Chondrocyte (in vitro differentiated cells): ENCODE measurements around the gene TPST2. TPM values are rescaled to one million over a fixed set of nuclear protein-coding genes. Genes with fewer than 3 reads are reported as not detected.

ENCODE experiments used
- DNase-seq: peaks from one replicate; pipeline ENCODE4 v3.0.0; 2021; ENCODE audit warnings: mixed read lengths, low spot score
- H3K27ac Mint-ChIP-seq: one replicate; pipeline ENCODE4 v1.8.0; 2021; ENCODE audit warnings: mild to moderate bottlenecking, moderate library complexity, mixed read lengths; ENCODE audit not compliant: unreplicated experiment
- H3K27me3 Mint-ChIP-seq: 2 replicates; pipeline ENCODE4 v1.8.0; 2021; ENCODE audit warnings: low read depth, mixed read lengths
- H3K36me3 Mint-ChIP-seq: 2 replicates; pipeline ENCODE4 v1.8.0; 2021; ENCODE audit warnings: low read depth, mixed read lengths
- H3K4me1 Mint-ChIP-seq: 2 replicates; pipeline ENCODE4 v1.8.0; 2021; ENCODE audit warnings: low read depth, mild to moderate bottlenecking, mixed read lengths
- H3K4me3 Mint-ChIP-seq: one replicate; pipeline ENCODE4 v1.8.0; 2021; ENCODE audit warnings: mild to moderate bottlenecking, moderate library complexity, mixed read lengths; ENCODE audit not compliant: unreplicated experiment
- H3K9me3 Mint-ChIP-seq: 2 replicates; pipeline ENCODE4 v1.8.0; 2021; ENCODE audit warnings: low read depth, mixed read lengths
- CTCF ChIP-seq: fragments of 200-600 bp; sonication (generic); IDR thresholded peaks from 2 replicates; pipeline ENCODE4 v1.5.0; 2021; ENCODE audit warnings: antibody characterized with exemption, mild to moderate bottlenecking, moderate library complexity
- total RNA-seq: library from RNA; stranded (reverse); gene quantifications from 3 replicates; pipeline ENCODE4 v1.2.1, GENCODE V29; 2021

The TPST2 gene
- total RNA-seq, 1 donor from 2014 or later, result 75.8 TPM

- Mint-ChIP-seq H3K27ac (no peak overlapping the region), H3K27me3 (no peaks in the 10 kb centered on the region), H3K36me3 (peaks cover 21% of the 10 kb centered on the region), H3K4me1 (no peaks in the 10 kb centered on the region), H3K9me3 (no peaks in the 10 kb centered on the region), H3K4me3 (no peak overlapping the region)
- DNase-seq, result no peak
- no peak for TF ChIP-seq CTCF
Measured at GRCh38 chr22:26522012-26522411, 67.9 kb downstream of the TPST2 start.

- Mint-ChIP-seq H3K4me3 (no peak overlapping the region), H3K27me3 (no peaks in the 10 kb centered on the region), H3K27ac (no peak overlapping the region), H3K9me3 (no peaks in the 10 kb centered on the region), H3K36me3 (no peaks in the 10 kb centered on the region), H3K4me1 (peaks cover 18% of the 10 kb centered on the region)
- no peak for DNase-seq
- TF ChIP-seq CTCF, result no peak
Measured at GRCh38 chr22:26517429-26517828, 72.5 kb downstream of the TPST2 start.

GRCh38 chr22:26516503-26516902 is 73.4 kb downstream of the TPST2 start:
- H3K9me3 Mint-ChIP-seq, result no peaks in the 10 kb centered on the region
- H3K27me3 Mint-ChIP-seq, result no peaks in the 10 kb centered on the region
- H3K36me3 Mint-ChIP-seq, result no peaks in the 10 kb centered on the region
- TF ChIP-seq CTCF, result no peak
- H3K4me3 Mint-ChIP-seq, result no peak overlapping the region
- H3K27ac Mint-ChIP-seq, result no peak overlapping the region
- H3K4me1 Mint-ChIP-seq, result peaks cover 28% of the 10 kb centered on the region
- no peak for DNase-seq

- Mint-ChIP-seq H3K36me3 (no peaks in the 10 kb centered on the region), H3K4me1 (peaks cover 33% of the 10 kb centered on the region), H3K27ac (no peak overlapping the region)
Measured at GRCh38 chr22:26515931-26516330, 74.0 kb downstream of the TPST2 start.

GRCh38 chr22:26514419-26515161 is 75.3 kb downstream of the TPST2 start:
- H3K27me3 Mint-ChIP-seq, result no peaks in the 10 kb centered on the region
- no peaks in the 10 kb centered on the region for H3K9me3 Mint-ChIP-seq
- H3K4me1 Mint-ChIP-seq, result peaks cover 38% of the 10 kb centered on the region
- no peak for TF ChIP-seq CTCF
- DNase-seq, result no peak
- no peak overlapping the region for H3K4me3 Mint-ChIP-seq
- H3K36me3 Mint-ChIP-seq, result peaks cover 4% of the 10 kb centered on the region
- no peak overlapping the region for H3K27ac Mint-ChIP-seq

More at GRCh38 chr22:26515931-26516330, 74.0 kb downstream of the TPST2 start:
- no peak overlapping the region for H3K4me3 Mint-ChIP-seq
- no peak for TF ChIP-seq CTCF
- no peak for DNase-seq
- H3K27me3 Mint-ChIP-seq, result no peaks in the 10 kb centered on the region
- H3K9me3 Mint-ChIP-seq, result no peaks in the 10 kb centered on the region
